PC-3 (cell line): ENCODE measurements around the gene AMMECR1. TPM values are rescaled to one million over a fixed set of nuclear protein-coding genes. Genes with fewer than 3 reads are reported as not detected.

ENCODE experiments used
- ATAC-seq: fragments of 200-7000 bp; cut with Tn5 transposase; 2 replicates; pipeline ENCODE4 v1.9.1; 2020; ENCODE audit warnings: mild to moderate bottlenecking, moderate library complexity
- BruUV-seq: library from RNA; stranded (reverse); fragments of 400-500 nt; replicated peaks from 2 replicates; lab custom pipeline; 2021; lab: Mats Ljungman, UMichigan
- CTCF ChIA-PET: fragments of 300-600 bp; sonication (Branson Sonifier 250); formaldehyde crosslinking; loops from one replicate; lab custom pipeline; 2022; ENCODE audit warnings: antibody characterized with exemption; lab: Charles Lee
- POLR2A ChIA-PET: fragments of 300-600 bp; sonication (Branson Sonifier 250); formaldehyde crosslinking; loops from one replicate; lab custom pipeline; 2022; ENCODE audit warnings: antibody characterized with exemption; ENCODE audit not compliant: unreplicated experiment; lab: Charles Lee
- DNase-seq: peaks from one replicate; pipeline ENCODE4 v3.0.0-alpha.2; 2015
- H2AFZ ChIP-seq: fragments of 300-600 bp; sonication (generic); 2 replicates; pipeline ENCODE4 v1.6.0; 2016; ENCODE audit warnings: antibody characterized with exemption, low read length
- H3F3A ChIP-seq: fragments of 300-600 bp; sonication (generic); one replicate; pipeline ENCODE4 v1.6.0; 2017; ENCODE audit warnings: antibody characterized with exemption, low read length, control low read depth, mild to moderate bottlenecking; ENCODE audit not compliant: unreplicated experiment
- H3K27ac ChIP-seq: fragments of 300-600 bp; sonication (generic); 2 replicates; pipeline ENCODE4 v1.5.1; 2016; ENCODE audit warnings: mild to moderate bottlenecking, low read length
- H3K27me3 ChIP-seq: fragments of 300-600 bp; sonication (generic); 2 replicates; pipeline ENCODE4 v1.6.1; 2016; ENCODE audit warnings: low read length, mixed read lengths
- H3K36me3 ChIP-seq: fragments of 300-600 bp; sonication (generic); 2 replicates; pipeline ENCODE4 v1.6.1; 2016; ENCODE audit warnings: low read depth, mixed run types, low read length, mixed read lengths
- H3K4me1 ChIP-seq: fragments of 300-600 bp; sonication (generic); 2 replicates; pipeline ENCODE4 v1.5.1; 2016; ENCODE audit warnings: low read length; ENCODE audit not compliant: insufficient read depth
- H3K4me2 ChIP-seq: fragments of 300-600 bp; sonication (generic); 2 replicates; pipeline ENCODE4 v1.6.0; 2016; ENCODE audit warnings: low read length
- H3K4me3 ChIP-seq: fragments of 300-600 bp; sonication (generic); 2 replicates; pipeline ENCODE4 v1.5.1; 2016; ENCODE audit warnings: mild to moderate bottlenecking, low read length, mixed read lengths
- H3K79me2 ChIP-seq: fragments of 300-600 bp; sonication (generic); 2 replicates; pipeline ENCODE4 v1.6.1; 2017; ENCODE audit warnings: low read length, mixed read lengths
- H3K9ac ChIP-seq: fragments of 300-600 bp; sonication (generic); 2 replicates; pipeline ENCODE4 v1.6.0; 2016; ENCODE audit warnings: mild to moderate bottlenecking, low read length
- H3K9me2 ChIP-seq: fragments of 300-600 bp; sonication (generic); replicated peaks from 2 replicates; pipeline ENCODE4 v1.6.1; 2016; ENCODE audit warnings: mixed run types, low read length, mixed read lengths
- H3K9me3 ChIP-seq: fragments of 300-600 bp; sonication (generic); 2 replicates; pipeline ENCODE4 v1.6.1; 2016; ENCODE audit warnings: low read length, mixed read lengths
- H4K20me1 ChIP-seq: fragments of 300-600 bp; sonication (generic); 2 replicates; pipeline ENCODE4 v1.6.1; 2016; ENCODE audit warnings: low read length, mixed read lengths
- EZH2 ChIP-seq: fragments of 300-600 bp; sonication (generic); IDR thresholded peaks from one replicate; pipeline ENCODE4 v1.6.1; 2017; ENCODE audit warnings: antibody characterized with exemption, mild to moderate bottlenecking, low read length; ENCODE audit not compliant: unreplicated experiment
- EZH2phosphoT487 ChIP-seq: fragments of 300-600 bp; sonication (generic); IDR thresholded peaks from 2 replicates; pipeline ENCODE4 v1.6.1; 2018; ENCODE audit warnings: mild to moderate bottlenecking, antibody characterized with exemption, low read length, borderline replicate concordance
- intact Hi-C: fragments of 100-400 bp; cut with micrococcal nuclease; formaldehyde crosslinking; loops from 2 replicates; pipeline ENCODE4 v1.9.0; 2023
- total RNA-seq: library from RNA; depleted of rRNA; stranded (reverse); fragments of >200 nt; gene quantifications from 2 replicates; pipeline ENCODE4 v1.2.3, GENCODE V29; 2014
- TF ChIP-seq, protein P1 (sequence below): fragments of 300-600 bp; sonication (generic); conservative IDR thresholded peaks from 2 replicates; pipeline ENCODE4 v1.5.1; 2017; ENCODE audit warnings: antibody characterized with exemption, low read depth, mild to moderate bottlenecking, low read length

Gene AMMECR1
- total RNA-seq, 1 experiment from 2014 or later: 14.2 TPM

DNA sequence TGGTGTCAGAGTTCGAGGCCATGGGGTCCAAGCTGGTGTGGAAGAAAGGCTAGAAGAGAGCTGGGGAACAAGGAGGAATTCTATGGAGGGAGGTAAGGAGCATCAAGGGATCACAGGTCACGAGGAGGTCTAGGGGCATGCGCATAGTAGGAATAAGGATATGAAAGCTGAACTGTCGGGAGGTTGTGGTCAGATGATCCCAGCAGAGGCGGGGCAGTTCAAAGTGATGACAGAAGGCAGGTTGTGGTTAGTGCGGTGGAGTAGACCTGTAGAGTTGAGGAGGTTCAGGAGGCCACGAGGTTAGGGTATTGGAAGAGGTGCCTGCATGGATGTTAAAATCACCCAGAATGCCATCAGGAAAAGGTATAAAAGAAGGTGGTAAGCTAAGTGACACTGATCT lies 158.7 kb downstream of the AMMECR1 start:
- ATAC-seq (no peak), DNase-seq (no peak)
- Histone ChIP-seq H3K4me2 (no peak overlapping the region), H3K36me3 (no peaks in the 10 kb centered on the region), H3K9ac (no peak overlapping the region), H3K9me2 (no peaks in the 10 kb centered on the region), H3K27me3 (no peaks in the 10 kb centered on the region), H3K79me2 (peaks cover 14% of the 10 kb centered on the region), H2AFZ (no peak overlapping the region), H3K4me1 (peaks cover 33% of the 10 kb centered on the region), H3K4me3 (no peak overlapping the region), H3F3A (no peaks in the 10 kb centered on the region), H3K9me3 (no peaks in the 10 kb centered on the region), H3K27ac (no peak overlapping the region), H4K20me1 (no peaks in the 10 kb centered on the region)
- POLR2A ChIA-PET: no interaction called here
- intact Hi-C loops: no loop called here
- CTCF ChIA-PET: no interaction called here
- TF ChIP-seq, protein P1, sequence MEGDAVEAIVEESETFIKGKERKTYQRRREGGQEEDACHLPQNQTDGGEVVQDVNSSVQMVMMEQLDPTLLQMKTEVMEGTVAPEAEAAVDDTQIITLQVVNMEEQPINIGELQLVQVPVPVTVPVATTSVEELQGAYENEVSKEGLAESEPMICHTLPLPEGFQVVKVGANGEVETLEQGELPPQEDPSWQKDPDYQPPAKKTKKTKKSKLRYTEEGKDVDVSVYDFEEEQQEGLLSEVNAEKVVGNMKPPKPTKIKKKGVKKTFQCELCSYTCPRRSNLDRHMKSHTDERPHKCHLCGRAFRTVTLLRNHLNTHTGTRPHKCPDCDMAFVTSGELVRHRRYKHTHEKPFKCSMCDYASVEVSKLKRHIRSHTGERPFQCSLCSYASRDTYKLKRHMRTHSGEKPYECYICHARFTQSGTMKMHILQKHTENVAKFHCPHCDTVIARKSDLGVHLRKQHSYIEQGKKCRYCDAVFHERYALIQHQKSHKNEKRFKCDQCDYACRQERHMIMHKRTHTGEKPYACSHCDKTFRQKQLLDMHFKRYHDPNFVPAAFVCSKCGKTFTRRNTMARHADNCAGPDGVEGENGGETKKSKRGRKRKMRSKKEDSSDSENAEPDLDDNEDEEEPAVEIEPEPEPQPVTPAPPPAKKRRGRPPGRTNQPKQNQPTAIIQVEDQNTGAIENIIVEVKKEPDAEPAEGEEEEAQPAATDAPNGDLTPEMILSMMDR: no peak
- TF ChIP-seq EZH2phosphoT487 (no peak), EZH2 (no peak)
- no TSS peak for BruUV-seq

DNA sequence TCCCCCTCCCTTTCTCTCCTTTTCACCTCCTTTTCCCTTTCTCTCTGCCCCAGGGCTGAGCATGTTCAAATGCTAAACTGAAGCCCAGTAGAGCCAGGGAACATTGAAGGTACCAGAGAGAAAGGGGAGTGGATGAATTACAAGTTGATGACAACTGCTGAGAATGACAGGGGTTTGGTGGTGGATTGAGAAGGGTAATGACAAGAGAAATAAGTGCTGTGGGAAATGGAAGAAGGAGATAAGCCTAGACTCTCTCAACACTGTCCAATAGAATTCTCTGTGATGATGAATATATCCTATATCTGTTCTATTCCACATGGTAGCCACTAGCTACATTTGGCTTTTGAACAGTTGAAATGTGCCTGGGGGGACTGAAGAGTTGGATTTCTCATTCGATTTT lies 160.4 kb downstream of the AMMECR1 start:
- DNase-seq (no peak), ATAC-seq (no peak)
- Histone ChIP-seq H2AFZ (no peak overlapping the region), H3K9ac (no peak overlapping the region), H4K20me1 (no peaks in the 10 kb centered on the region), H3K4me1 (peaks cover 16% of the 10 kb centered on the region), H3F3A (no peaks in the 10 kb centered on the region), H3K27me3 (no peaks in the 10 kb centered on the region), H3K4me3 (no peak overlapping the region), H3K4me2 (no peak overlapping the region), H3K36me3 (no peaks in the 10 kb centered on the region), H3K79me2 (peaks cover 14% of the 10 kb centered on the region), H3K9me3 (no peaks in the 10 kb centered on the region), H3K9me2 (no peaks in the 10 kb centered on the region), H3K27ac (no peak overlapping the region)
- ChIA-PET CTCF (no interaction called here), POLR2A (no interaction called here)
- no TSS peak for BruUV-seq
- TF ChIP-seq EZH2 (no peak), EZH2phosphoT487 (no peak)
- TF ChIP-seq, protein P1: no peak
- intact Hi-C loops: no loop called here

DNA sequence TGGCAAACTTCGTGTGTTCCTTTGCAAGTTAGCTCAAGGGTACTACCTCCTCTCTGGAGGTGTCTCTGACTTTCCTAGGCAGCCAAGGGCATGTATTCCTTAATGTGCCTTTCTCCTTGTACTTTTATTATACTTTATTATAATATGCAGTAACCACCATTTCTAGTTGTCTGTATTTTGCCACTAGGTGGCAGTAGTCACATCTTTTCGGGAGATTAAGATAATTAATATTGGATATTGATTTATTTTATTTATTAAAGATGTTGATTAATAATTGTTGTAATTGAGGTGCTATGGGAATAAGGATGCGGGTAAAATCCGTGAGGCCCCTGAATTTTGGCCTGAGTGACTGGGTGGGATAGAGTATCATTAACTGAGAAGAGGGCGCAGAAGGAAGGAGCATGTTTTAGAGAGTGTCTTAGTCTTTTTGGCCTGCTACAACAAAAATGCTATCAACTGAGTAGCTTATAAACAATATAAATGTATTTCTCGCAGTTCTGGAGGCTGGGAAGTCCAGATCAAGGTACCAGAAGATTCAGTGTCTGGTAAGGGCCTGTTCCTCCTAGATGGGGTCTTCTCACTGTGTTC lies 161.6 kb downstream of the AMMECR1 start:
- Histone ChIP-seq H3K9me2 (no peaks in the 10 kb centered on the region), H3K4me1 (peaks cover 7% of the 10 kb centered on the region), H3K4me2 (no peak overlapping the region), H3K4me3 (no peak overlapping the region), H3K27ac (no peak overlapping the region), H3K9me3 (no peaks in the 10 kb centered on the region), H3F3A (no peaks in the 10 kb centered on the region), H2AFZ (no peak overlapping the region), H3K36me3 (no peaks in the 10 kb centered on the region), H3K27me3 (no peaks in the 10 kb centered on the region), H4K20me1 (no peaks in the 10 kb centered on the region), H3K9ac (no peak overlapping the region), H3K79me2 (peaks cover 6% of the 10 kb centered on the region; the same call in 1 of the 2 replicates)
- no TSS peak for BruUV-seq
- POLR2A ChIA-PET: no interaction called here
- peak; percentile 52 for DNase-seq
- no peak for TF ChIP-seq EZH2
- TF ChIP-seq, protein P1: peak; percentile 54
- ATAC-seq: no peak
- intact Hi-C loops: loop anchor here (1.0 kb wide), 1 partner anchor 251 kb away; no protein-coding TSS in a partner anchor
- CTCF ChIA-PET: interaction anchor here (0.6 to 0.7 kb wide), 2 partner anchors 29 to 262 kb away, joined by 3 to 4 read pairs; no protein-coding TSS in a partner anchor
